Left ventricle myocardium inferior (tissue), 1 donor: ENCODE measurements around the gene NFIA. TPM values are rescaled to one million over a fixed set of nuclear protein-coding genes. Genes with fewer than 3 reads are reported as not detected.
A peak's percentile ranks its signal among the peaks of the same experiment; 100 is the strongest.

Source experiments
- DNase-seq: peaks from one replicate; pipeline ENCODE4 v3.0.0-alpha.2; 2020
- H3K27ac ChIP-seq: fragments of 200-600 bp; replicated peaks from 2 replicates; pipeline ENCODE4 v1.8.0; 2021
- H3K27me3 ChIP-seq: fragments of 200-600 bp; 2 replicates; pipeline ENCODE4 v1.8.0; 2021; ENCODE audit warnings: low read depth
- H3K36me3 ChIP-seq: fragments of 200-600 bp; 2 replicates; pipeline ENCODE4 v1.8.0; 2021
- H3K4me1 ChIP-seq: fragments of 200-600 bp; 2 replicates; pipeline ENCODE4 v1.8.0; 2021
- H3K4me3 ChIP-seq: fragments of 200-600 bp; 2 replicates; pipeline ENCODE4 v1.8.0; 2021; ENCODE audit warnings: mild to moderate bottlenecking, moderate library complexity
- H3K9me3 ChIP-seq: fragments of 200-600 bp; replicated peaks from 2 replicates; pipeline ENCODE4 v1.8.0; 2021
- intact Hi-C: fragments of 100-400 bp; cut with micrococcal nuclease; formaldehyde crosslinking; loops from one replicate; pipeline ENCODE4 v1.11.0; 2022
- total RNA-seq: library from RNA; stranded (reverse); fragmentation: NEBNext Ultra II Directional; extraction: Animal tissue kit (Norgen Biotek cat#: 25700); gene quantifications from one replicate; pipeline ENCODE4 v1.2.1, GENCODE V29; 2021
- TF ChIP-seq, protein P1 (sequence below): fragments of 200-600 bp; IDR thresholded peaks from 2 replicates; pipeline ENCODE4 v1.8.0; 2021; ENCODE audit warnings: antibody characterized with exemption, mild to moderate bottlenecking, borderline replicate concordance
- donor health status: DM: no; HTN: yes; CAD: no; lungs with severe emphysema.

Gene NFIA
- total RNA-seq, 1 donor from 2014 or later: 90.2 TPM

DNA sequence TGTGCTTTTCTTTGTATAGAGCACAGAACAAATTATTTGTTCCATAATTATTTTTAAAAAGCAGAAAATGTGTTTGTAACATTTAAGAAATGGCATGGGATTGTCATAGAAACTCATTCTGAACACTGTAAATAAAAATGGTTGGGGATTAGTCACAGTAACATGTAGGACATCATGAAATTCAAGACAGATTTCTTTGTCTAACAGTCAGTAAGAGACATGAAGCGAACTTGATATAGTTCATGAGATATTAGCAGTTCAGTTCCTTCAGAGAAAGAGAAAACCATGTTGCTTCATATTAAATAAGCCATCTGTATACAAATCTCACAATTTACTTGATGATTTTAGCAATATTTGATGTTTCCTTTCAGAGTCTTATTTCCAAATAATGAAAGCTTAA, 19.7 kb downstream of the NFIA start:
- TF ChIP-seq, protein P1, sequence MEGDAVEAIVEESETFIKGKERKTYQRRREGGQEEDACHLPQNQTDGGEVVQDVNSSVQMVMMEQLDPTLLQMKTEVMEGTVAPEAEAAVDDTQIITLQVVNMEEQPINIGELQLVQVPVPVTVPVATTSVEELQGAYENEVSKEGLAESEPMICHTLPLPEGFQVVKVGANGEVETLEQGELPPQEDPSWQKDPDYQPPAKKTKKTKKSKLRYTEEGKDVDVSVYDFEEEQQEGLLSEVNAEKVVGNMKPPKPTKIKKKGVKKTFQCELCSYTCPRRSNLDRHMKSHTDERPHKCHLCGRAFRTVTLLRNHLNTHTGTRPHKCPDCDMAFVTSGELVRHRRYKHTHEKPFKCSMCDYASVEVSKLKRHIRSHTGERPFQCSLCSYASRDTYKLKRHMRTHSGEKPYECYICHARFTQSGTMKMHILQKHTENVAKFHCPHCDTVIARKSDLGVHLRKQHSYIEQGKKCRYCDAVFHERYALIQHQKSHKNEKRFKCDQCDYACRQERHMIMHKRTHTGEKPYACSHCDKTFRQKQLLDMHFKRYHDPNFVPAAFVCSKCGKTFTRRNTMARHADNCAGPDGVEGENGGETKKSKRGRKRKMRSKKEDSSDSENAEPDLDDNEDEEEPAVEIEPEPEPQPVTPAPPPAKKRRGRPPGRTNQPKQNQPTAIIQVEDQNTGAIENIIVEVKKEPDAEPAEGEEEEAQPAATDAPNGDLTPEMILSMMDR: no peak
- H3K27me3 ChIP-seq: no peaks in the 10 kb centered on the region
- H3K4me3 ChIP-seq: peak overlapping the region; percentile 56
- H3K9me3 ChIP-seq: peaks cover 2% of the 10 kb centered on the region
- peaks cover 82% of the 10 kb centered on the region for H3K4me1 ChIP-seq
- H3K27ac ChIP-seq: peak overlapping the region; percentile 76
- H3K36me3 ChIP-seq: no peaks in the 10 kb centered on the region
- intact Hi-C loops: no loop called here
- no peak for DNase-seq

DNA sequence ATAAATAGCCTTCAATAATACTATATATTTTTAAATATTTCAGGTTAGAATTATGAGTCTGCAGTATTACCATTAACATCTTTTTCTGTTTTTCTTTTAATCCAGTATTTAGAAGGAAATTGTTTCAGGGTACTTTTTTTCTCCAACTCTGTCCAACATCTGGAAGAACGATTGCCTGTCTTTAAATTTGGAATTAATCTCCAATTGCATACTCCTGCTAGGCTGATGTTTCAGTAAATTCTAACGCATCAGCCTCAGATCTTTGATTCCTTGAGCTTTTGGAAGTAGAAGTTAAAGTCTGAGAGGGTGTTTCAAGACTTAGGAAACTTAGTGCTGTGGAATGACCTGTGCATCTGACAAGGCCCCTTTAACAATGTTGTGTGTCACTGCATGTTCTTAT, 20.3 kb downstream of the NFIA start:
- peaks cover 8% of the 10 kb centered on the region for H3K9me3 ChIP-seq
- H3K36me3 ChIP-seq: no peaks in the 10 kb centered on the region
- peaks cover 77% of the 10 kb centered on the region for H3K4me1 ChIP-seq
- peak overlapping the region; percentile 56 for H3K4me3 ChIP-seq
- H3K27me3 ChIP-seq: no peaks in the 10 kb centered on the region
- TF ChIP-seq, protein P1: no peak
- H3K27ac ChIP-seq: peak overlapping the region; percentile 76
- DNase-seq: no peak
- intact Hi-C loops: no loop called here

DNA sequence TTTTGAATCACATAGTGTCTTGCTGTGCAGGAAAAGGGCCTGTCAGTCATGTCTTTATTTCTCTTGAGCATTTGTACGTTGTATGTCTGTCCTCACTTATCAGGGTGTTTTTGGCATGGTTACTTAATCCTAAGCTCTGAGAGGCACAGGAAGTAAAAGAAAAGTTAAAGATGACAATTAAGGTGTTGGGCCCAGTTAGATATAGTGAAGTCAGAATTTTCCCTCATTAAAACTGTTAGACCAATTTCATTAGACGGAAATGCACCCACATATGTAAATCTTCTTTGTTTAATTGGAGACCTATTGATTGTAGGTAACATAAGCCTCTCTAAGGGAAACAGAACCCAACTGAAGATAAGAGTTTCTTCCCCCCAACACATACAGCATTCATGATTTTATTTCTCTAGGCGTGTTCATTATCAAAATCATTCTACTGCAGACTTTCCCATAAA, 21.9 kb downstream of the NFIA start:
- H3K27ac ChIP-seq: peak overlapping the region; percentile 76

DNA sequence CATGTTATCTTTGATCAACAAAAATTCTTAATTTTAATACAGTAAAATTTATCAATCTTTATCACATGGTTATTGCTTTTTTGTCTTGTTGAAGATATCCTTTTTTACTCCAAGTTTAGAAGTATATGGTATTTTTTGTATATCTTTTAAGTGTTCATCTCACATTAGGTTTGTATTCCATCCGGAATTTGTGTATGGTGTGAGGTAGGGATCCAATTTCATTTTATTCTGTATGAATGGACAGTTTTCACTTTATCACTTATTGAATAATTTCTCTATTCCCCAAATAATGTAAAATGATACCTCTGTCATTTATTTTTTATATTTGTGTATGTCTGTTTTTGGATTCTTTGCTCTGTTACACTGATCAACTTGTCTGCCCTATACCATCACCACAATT, 25.3 kb downstream of the NFIA start:
- Histone ChIP-seq H3K36me3 (peaks cover 4% of the 10 kb centered on the region), H3K9me3 (peaks cover 16% of the 10 kb centered on the region), H3K4me1 (peaks cover 67% of the 10 kb centered on the region), H3K27me3 (no peaks in the 10 kb centered on the region), H3K27ac (no peak overlapping the region), H3K4me3 (no peak overlapping the region)
- no peak for DNase-seq
- TF ChIP-seq, protein P1: no peak
- intact Hi-C loops: no loop called here

More for the DNA sequence above, 21.9 kb downstream of the NFIA start:
- peaks cover 16% of the 10 kb centered on the region for H3K9me3 ChIP-seq
- TF ChIP-seq, protein P1: no peak
- no peak overlapping the region for H3K4me3 ChIP-seq
- intact Hi-C loops: no loop called here
- H3K4me1 ChIP-seq: peaks cover 66% of the 10 kb centered on the region
- no peak for DNase-seq
- no peaks in the 10 kb centered on the region for H3K27me3 ChIP-seq
- peaks cover 4% of the 10 kb centered on the region for H3K36me3 ChIP-seq

DNA sequence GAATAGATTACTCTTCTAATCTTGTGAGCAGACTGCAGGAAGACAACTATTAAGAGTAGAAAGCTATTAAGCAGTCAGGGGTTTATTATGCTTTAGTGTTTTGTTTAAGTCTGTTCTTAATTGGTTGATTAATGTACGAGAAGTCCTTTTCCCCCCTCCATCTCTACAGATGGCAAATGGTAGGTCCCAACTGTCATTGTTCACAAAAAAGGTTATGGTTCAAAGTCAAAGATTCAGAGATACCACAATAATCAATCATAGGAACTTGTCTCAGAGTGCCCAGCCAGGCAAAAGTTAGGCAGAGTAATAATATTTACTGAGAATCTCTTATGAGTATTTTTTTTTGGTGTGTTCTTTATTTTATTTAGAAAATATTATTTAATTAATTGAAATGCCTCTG, 26.8 kb downstream of the NFIA start:
- Histone ChIP-seq H3K4me1 (peaks cover 55% of the 10 kb centered on the region), H3K4me3 (no peak overlapping the region), H3K27me3 (no peaks in the 10 kb centered on the region), H3K9me3 (peaks cover 16% of the 10 kb centered on the region), H3K36me3 (peaks cover 4% of the 10 kb centered on the region), H3K27ac (no peak overlapping the region)
- DNase-seq: no peak
- TF ChIP-seq, protein P1: no peak
- intact Hi-C loops: no loop called here
